ENCODE data around the gene TTC14. TPM values are rescaled to one million over a fixed set of nuclear protein-coding genes. Genes with fewer than 3 reads are reported as not detected.

The TTC14 gene
- total and polyA plus RNA-seq, 2 of the 8 experiments (the other 6 are each of a cell fraction or from before 2014, with no cell fraction given), result 10.2 to 22.3 TPM

GRCh38 chr3:180631317-180631716, 29.4 kb downstream of the TTC14 start:
- no peak overlapping the region for H3K9ac ChIP-seq (replicated peaks in 1 of 4; ENCODE audit: extremely low read depth in 1 of 4, low read depth in 3 of 4, low read length in 3 of 4)
- no peaks in the 10 kb centered on the region for H3K23me2 ChIP-seq (ENCODE audit: low read depth, low read length)
- no peak overlapping the region for H3K23ac ChIP-seq (ENCODE audit: insufficient read length)
- no peak overlapping the region for H2BK5ac ChIP-seq (ENCODE audit: low read depth, low read length)
- H2BK15ac ChIP-seq (ENCODE audit: low read length), result no peak overlapping the region
- H3K4me2 ChIP-seq (ENCODE audit: insufficient read depth in 1 of 2, low read depth in 2 of 2, low read length in 2 of 2), result no peak overlapping the region
- no peak overlapping the region for H2AFZ ChIP-seq (ENCODE audit: low read length)
- no peaks in the 10 kb centered on the region for H3K79me2 ChIP-seq (ENCODE audit: control insufficient read depth in 1 of 2, insufficient read depth in 2 of 2, low read length in 2 of 2)
- TF ChIP-seq, protein P1, sequence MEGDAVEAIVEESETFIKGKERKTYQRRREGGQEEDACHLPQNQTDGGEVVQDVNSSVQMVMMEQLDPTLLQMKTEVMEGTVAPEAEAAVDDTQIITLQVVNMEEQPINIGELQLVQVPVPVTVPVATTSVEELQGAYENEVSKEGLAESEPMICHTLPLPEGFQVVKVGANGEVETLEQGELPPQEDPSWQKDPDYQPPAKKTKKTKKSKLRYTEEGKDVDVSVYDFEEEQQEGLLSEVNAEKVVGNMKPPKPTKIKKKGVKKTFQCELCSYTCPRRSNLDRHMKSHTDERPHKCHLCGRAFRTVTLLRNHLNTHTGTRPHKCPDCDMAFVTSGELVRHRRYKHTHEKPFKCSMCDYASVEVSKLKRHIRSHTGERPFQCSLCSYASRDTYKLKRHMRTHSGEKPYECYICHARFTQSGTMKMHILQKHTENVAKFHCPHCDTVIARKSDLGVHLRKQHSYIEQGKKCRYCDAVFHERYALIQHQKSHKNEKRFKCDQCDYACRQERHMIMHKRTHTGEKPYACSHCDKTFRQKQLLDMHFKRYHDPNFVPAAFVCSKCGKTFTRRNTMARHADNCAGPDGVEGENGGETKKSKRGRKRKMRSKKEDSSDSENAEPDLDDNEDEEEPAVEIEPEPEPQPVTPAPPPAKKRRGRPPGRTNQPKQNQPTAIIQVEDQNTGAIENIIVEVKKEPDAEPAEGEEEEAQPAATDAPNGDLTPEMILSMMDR (IDR thresholded peaks at IDR 0.05; ENCODE audit: control extremely low read depth in 1 of 3, insufficient read depth in 1 of 3, low read depth in 1 of 3, low read length in 3 of 3), result peak in 1 of 3 experiments; percentile 21; a peak in 1 of 4 replicates
- TF ChIP-seq POLR2AphosphoS5 (IDR thresholded peaks at IDR 0.05; ENCODE audit: low read depth, low read length) (no peak), RAD21 (IDR thresholded peaks at IDR 0.05 in 1 of 2, conservative IDR thresholded peaks at IDR 0.05 in 1 of 2; ENCODE audit: low read depth in 2 of 2, low read length in 2 of 2) (peak; percentile 29 to 35)
- H4K8ac ChIP-seq (ENCODE audit: extremely low read depth, insufficient read depth, low read length), result no peak overlapping the region
- H3K4ac ChIP-seq (replicated peaks; ENCODE audit: insufficient read length, low read depth, low read length), result no peak overlapping the region
- H2BK12ac ChIP-seq (ENCODE audit: low read depth, low read length), result no peak overlapping the region
- no peak overlapping the region for H2BK20ac ChIP-seq (ENCODE audit: low read length)
- H4K5ac ChIP-seq (ENCODE audit: insufficient read length, low read depth, low read length), result no peak overlapping the region
- FAIRE-seq (no peak), DNase-seq (ENCODE audit: low read depth in 1 of 2, low spot score in 2 of 2) (no peak)
- H3K14ac ChIP-seq (ENCODE audit: insufficient read length), result no peak overlapping the region
- H3K36me3 ChIP-seq (ENCODE audit: control insufficient read depth in 2 of 4, insufficient read depth in 4 of 4, low read length in 3 of 4), result no peaks in the 10 kb centered on the region
- H3K27ac ChIP-seq (ENCODE audit: low read depth, low read length), result no peak overlapping the region
- H3K9me3 ChIP-seq (ENCODE audit: insufficient read depth in 2 of 2, low read depth in 1 of 2, low read length in 1 of 2), result no peaks in the 10 kb centered on the region
- H2AK5ac ChIP-seq (ENCODE audit: low read depth, low read length), result no peak overlapping the region
- H3K4me1 ChIP-seq (replicated peaks in 1 of 4; ENCODE audit: control insufficient read depth in 3 of 4, insufficient read depth in 4 of 4, low read length in 3 of 4), result no peaks in the 10 kb centered on the region
- ChIA-PET CTCF (ENCODE audit: partially characterized antibody) (interaction anchor here (1.0 to 1.3 kb wide), 3 partner anchors 20 to 323 kb away, joined by 3 to 4 read pairs (median 4); no protein-coding TSS in a partner anchor), POLR2A (ENCODE audit: partially characterized antibody) (no interaction called here)
- no peak overlapping the region for H3K18ac ChIP-seq (ENCODE audit: extremely low read depth, low read length)
- no peak overlapping the region for H2BK120ac ChIP-seq (replicated peaks; ENCODE audit: low read depth, low read length)
- H4K20me1 ChIP-seq (replicated peaks in 1 of 2; ENCODE audit: control insufficient read depth in 1 of 2, insufficient read depth in 2 of 2, low read length in 2 of 2), result no peaks in the 10 kb centered on the region
- H3K56ac ChIP-seq (replicated peaks; ENCODE audit: insufficient read length, low read depth, low read length), result no peak overlapping the region
- no peaks in the 10 kb centered on the region for H3K27me3 ChIP-seq (replicated peaks in 1 of 4; ENCODE audit: control insufficient read depth in 3 of 4, extremely low read depth in 1 of 4, insufficient read depth in 3 of 4, low read length in 3 of 4)
- H3K79me1 ChIP-seq (ENCODE audit: low read depth, low read length), result no peaks in the 10 kb centered on the region
- WGBS, 2 experiments (ENCODE audit: extremely low coverage in 1 of 2, insufficient coverage in 1 of 2, insufficient read length in 1 of 2, insufficient replicate concordance in 2 of 2, low coverage in 1 of 2, low lambda C conversion rate in 2 of 2, missing lambda C conversion rate in 1 of 2), result 89% methylated on average over 3 of the region's 3 CpGs; no CpG with 5 or more reads in 1 of the 2 experiments
- no peak overlapping the region for H3K4me3 ChIP-seq (ENCODE audit: extremely low read depth in 1 of 4, insufficient read depth in 2 of 4, low read depth in 3 of 4, low read length in 4 of 4)
- H4K91ac ChIP-seq (replicated peaks; ENCODE audit: insufficient read length, low read length), result no peak overlapping the region
